Measurements from ENCODE around the gene DGCR8. TPM values are rescaled to one million over a fixed set of nuclear protein-coding genes. Genes with fewer than 3 reads are reported as not detected.

Gene DGCR8
- total RNA-seq, 2 donors from 2014 or later: 23.7 to 47.3 TPM

DNA sequence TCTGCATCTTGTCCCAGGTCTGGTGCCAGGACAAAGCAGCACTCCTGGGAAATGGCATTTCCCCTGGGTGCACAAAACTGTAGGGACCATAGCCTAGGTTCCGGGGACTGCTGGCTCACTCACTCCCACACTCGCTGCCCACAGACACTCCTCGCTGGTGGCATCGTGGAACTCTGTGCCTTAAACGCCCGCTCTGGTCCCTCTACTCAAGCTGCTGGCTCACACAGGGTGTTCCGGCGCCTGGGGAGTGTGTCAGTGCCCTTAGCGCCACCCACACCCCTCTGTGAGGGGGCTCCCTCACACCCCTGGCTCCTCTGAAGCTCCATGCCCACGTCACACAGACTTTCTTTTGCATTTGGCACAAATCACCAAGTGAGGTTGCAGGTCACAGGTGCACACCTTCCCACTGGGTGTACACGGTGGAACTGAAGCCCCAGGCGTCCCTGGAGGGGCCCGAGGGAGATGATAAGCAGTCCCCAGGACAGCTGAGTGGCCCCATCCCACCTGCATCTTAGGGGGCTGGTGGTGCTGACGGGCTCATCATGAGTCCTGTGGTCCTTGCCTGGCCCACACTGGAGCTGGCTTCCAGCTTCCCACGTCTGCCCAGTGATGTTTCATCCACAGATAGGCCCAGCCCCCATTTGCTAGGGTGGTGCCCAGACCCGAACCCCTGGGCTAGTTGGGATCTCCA lies 23.2 kb upstream of the DGCR8 start:
- peaks cover 41% of the 10 kb centered on the region for H3K36me3 ChIP-seq
- H3K9me3 ChIP-seq: no peaks in the 10 kb centered on the region
- TF ChIP-seq, protein P1, sequence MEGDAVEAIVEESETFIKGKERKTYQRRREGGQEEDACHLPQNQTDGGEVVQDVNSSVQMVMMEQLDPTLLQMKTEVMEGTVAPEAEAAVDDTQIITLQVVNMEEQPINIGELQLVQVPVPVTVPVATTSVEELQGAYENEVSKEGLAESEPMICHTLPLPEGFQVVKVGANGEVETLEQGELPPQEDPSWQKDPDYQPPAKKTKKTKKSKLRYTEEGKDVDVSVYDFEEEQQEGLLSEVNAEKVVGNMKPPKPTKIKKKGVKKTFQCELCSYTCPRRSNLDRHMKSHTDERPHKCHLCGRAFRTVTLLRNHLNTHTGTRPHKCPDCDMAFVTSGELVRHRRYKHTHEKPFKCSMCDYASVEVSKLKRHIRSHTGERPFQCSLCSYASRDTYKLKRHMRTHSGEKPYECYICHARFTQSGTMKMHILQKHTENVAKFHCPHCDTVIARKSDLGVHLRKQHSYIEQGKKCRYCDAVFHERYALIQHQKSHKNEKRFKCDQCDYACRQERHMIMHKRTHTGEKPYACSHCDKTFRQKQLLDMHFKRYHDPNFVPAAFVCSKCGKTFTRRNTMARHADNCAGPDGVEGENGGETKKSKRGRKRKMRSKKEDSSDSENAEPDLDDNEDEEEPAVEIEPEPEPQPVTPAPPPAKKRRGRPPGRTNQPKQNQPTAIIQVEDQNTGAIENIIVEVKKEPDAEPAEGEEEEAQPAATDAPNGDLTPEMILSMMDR (IDR thresholded peaks at IDR 0.05): no peak
- H3K4me1 ChIP-seq (ENCODE audit: control insufficient read depth in 1 of 2, low read depth in 2 of 2): no peaks in the 10 kb centered on the region
- ATAC-seq (ENCODE audit: insufficient number of reproducible peaks, low FRiP score, low read depth) (no peak), DNase-seq (ENCODE audit: low spot score) (no peak)
- H3K4me3 ChIP-seq: no peak overlapping the region
- no peaks in the 10 kb centered on the region for H3K27me3 ChIP-seq (replicated peaks; ENCODE audit: insufficient read depth)
- no peak overlapping the region for H3K27ac ChIP-seq

DNA sequence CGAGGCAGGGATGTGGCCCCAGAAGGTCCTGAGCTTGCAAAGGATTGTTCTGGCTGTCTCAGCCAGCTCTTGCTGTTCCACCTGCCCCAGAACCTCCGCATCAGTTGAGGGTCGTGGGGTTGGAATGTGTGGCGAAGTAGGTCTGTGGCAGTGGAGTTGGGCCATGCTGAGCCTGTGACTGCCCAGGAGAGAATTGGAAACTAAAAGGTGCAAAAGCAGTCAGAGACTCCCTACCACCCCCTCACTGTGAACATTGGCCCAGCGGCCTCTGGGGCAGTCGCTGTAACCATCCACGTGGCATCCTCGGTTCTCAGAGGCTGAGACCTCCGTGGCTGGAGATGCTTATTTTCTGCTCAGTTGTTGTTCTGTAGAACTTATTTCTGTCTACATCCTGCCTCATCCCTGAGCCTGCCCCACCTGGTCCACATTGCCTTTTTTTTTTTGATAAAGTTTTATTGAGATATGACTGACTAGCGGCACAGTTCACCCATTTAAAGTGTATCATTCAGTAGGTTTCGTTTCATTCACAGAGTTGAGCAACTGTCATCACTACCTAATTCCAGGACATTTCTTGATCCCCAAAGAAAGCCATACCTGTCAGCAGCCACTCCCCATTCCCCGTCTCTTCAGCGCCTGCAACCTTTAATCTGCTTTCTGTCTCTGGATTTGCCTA lies 22.3 kb upstream of the DGCR8 start:
- TF ChIP-seq, protein P1 (IDR thresholded peaks at IDR 0.05): no peak
- H3K27ac ChIP-seq: no peak overlapping the region
- H3K36me3 ChIP-seq: peaks cover 39% of the 10 kb centered on the region
- ATAC-seq (ENCODE audit: insufficient number of reproducible peaks, low FRiP score, low read depth): no peak
- H3K4me1 ChIP-seq (ENCODE audit: control insufficient read depth in 1 of 2, low read depth in 2 of 2): no peaks in the 10 kb centered on the region
- no peaks in the 10 kb centered on the region for H3K27me3 ChIP-seq (replicated peaks; ENCODE audit: insufficient read depth)
- no peak for DNase-seq (ENCODE audit: low spot score)
- H3K9me3 ChIP-seq: no peaks in the 10 kb centered on the region
- H3K4me3 ChIP-seq: no peak overlapping the region

DNA sequence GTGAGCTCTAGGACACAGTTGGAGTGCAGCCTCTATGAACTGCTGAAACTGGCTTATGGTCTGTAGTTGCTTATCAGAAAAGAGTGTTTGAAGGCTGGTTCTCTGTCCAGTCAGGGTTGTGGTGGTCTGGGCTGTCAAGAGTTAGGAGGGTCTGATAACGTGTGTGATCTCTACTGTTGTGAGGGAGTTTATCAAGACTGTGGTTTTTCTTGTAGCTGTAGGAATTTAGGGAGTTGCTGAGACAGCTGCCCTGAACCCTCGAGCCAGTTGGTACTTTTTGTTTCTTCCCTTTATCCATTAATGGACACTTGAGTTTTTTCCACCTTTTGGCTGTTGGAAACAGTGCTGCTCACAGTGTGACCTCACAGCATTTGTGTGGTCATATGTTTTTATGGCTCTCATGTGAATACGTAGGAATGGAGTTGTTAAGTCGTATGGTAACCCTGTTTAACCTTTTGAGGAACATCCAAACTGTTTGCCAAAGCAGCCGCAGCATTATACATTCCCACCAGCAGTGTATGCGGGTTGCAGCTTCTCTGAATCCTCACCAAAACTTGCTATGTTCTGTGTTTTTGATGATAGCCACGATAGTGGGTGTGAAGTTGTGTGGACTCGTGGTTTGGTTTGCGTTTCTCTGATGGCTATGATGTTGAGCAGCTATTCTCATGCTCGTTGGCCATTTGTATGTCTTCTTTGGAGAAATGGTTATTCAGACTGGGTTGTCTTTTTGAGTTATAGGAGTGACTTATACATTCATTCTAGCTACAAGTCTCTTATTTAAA lies 20.9 kb upstream of the DGCR8 start:
- H3K9me3 ChIP-seq: no peaks in the 10 kb centered on the region
- TF ChIP-seq, protein P1 (IDR thresholded peaks at IDR 0.05): no peak
- ATAC-seq (ENCODE audit: insufficient number of reproducible peaks, low FRiP score, low read depth) (no peak), DNase-seq (ENCODE audit: low spot score) (no peak)
- H3K4me3 ChIP-seq: no peak overlapping the region
- H3K36me3 ChIP-seq: peaks cover 38% of the 10 kb centered on the region
- no peak overlapping the region for H3K27ac ChIP-seq
- H3K27me3 ChIP-seq (replicated peaks; ENCODE audit: insufficient read depth): no peaks in the 10 kb centered on the region
- no peaks in the 10 kb centered on the region for H3K4me1 ChIP-seq (ENCODE audit: control insufficient read depth in 1 of 2, low read depth in 2 of 2)

DNA sequence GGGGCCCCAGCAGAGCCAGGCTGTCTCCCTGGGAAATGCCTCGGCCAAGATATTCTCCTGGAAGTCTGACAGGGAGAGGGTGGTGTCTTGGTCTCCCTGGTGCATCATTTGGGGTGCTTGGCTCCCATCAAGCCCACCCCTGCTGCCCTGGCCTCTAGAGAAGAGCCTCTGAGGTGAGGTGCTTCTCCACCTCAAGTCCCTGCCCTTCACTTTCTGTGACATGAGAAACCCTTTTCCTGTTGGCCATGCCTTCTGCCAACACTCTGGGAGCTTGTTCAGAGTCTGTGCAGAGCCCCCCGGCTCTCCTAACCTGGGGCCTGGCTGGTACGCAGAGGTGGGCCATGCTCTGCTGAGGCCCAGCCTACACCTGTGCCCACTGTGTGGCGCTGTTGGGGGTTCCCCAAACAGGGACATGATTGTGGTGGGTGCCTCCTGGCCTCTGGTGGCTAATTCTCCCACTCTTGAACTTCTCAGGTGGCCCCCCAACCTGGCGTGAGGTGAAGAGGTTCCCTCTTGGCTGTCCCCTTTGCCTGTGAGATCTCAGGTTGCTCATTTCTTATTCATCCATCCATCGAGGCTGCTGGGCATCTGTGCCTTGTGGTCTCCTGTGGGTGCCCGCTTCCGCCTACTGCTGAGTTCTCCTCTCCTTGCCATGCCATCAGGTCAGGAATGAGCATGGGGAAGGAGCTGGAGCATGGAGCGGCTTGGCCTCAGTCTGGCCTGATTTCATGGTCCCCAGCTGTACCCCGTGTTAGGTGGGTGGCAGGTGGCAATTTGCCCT lies 19.2 kb upstream of the DGCR8 start:
- DNase-seq (ENCODE audit: low spot score) (no peak), ATAC-seq (ENCODE audit: insufficient number of reproducible peaks, low FRiP score, low read depth) (no peak)
- Histone ChIP-seq H3K27me3 (replicated peaks; ENCODE audit: insufficient read depth) (no peaks in the 10 kb centered on the region), H3K27ac (no peak overlapping the region), H3K9me3 (no peaks in the 10 kb centered on the region), H3K4me1 (ENCODE audit: control insufficient read depth in 1 of 2, low read depth in 2 of 2) (no peaks in the 10 kb centered on the region), H3K4me3 (no peak overlapping the region), H3K36me3 (peaks cover 40% of the 10 kb centered on the region)
- TF ChIP-seq, protein P1 (IDR thresholded peaks at IDR 0.05): no peak

All from thoracic aorta (tissue), 2 donors.